Adipocyte (in vitro differentiated cells): Measurements from ENCODE around the gene ARHGAP45.

Source experiments
- DNase-seq: peaks from one replicate; pipeline ENCODE4 v3.0.0-alpha.2; 2015; ENCODE audit warnings: low read depth
- H3K27me3 ChIP-seq: replicated peaks from 2 replicates; pipeline ENCODE4 v1.7.0; 2013; ENCODE audit warnings: mild to moderate bottlenecking, low read length, moderate library complexity; ENCODE audit not compliant: control insufficient read depth, insufficient read depth
- H3K36me3 ChIP-seq: 2 replicates; pipeline ENCODE4 v1.7.0; 2013; ENCODE audit warnings: low read length, mild to moderate bottlenecking, moderate library complexity; ENCODE audit not compliant: control insufficient read depth, insufficient read depth, severe bottlenecking
- H3K4me1 ChIP-seq: 2 replicates; pipeline ENCODE4 v1.7.0; 2013; ENCODE audit warnings: mild to moderate bottlenecking, low read length, moderate library complexity; ENCODE audit not compliant: control insufficient read depth, insufficient read depth
- H3K4me3 ChIP-seq: 2 replicates; pipeline ENCODE4 v1.7.0; 2013; ENCODE audit warnings: mild to moderate bottlenecking, low read length, moderate library complexity
- H3K9ac ChIP-seq: 2 replicates; pipeline ENCODE4 v1.7.0; 2013; ENCODE audit warnings: mild to moderate bottlenecking, low read length, moderate library complexity
- H3K9me3 ChIP-seq: 2 replicates; pipeline ENCODE4 v1.7.0; 2013; ENCODE audit warnings: mild to moderate bottlenecking, low read length, moderate library complexity; ENCODE audit not compliant: control insufficient read depth

Gene ARHGAP45

DNA sequence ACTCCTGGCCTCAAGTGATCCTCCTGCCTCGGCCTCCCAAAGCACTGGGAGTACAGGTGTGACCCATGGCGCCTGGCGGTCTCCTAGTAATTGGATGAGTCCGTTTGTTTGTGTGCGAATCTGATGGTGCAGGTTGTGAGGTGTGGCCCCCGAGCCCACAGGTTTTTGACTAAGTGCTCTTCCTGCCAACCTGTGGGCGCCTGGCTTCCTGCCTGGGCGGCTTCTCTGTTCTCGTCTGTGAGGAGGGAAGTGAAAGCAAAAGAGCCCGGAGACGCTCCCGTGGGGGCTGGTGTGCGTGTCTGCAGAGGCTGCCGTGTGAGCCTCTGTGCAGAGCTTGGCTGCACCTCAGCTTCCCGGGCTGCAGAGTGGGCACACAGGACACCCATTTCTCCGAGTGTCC lies 10.0 kb downstream of the ARHGAP45 start:
- Histone ChIP-seq H3K27me3 (peaks cover 3% of the 10 kb centered on the region), H3K4me3 (no peak overlapping the region), H3K9me3 (no peaks in the 10 kb centered on the region), H3K4me1 (no peaks in the 10 kb centered on the region), H3K9ac (no peak overlapping the region), H3K36me3 (no peaks in the 10 kb centered on the region)
- DNase-seq: no peak

GRCh38 chr19:1079566-1080111 lies 12.7 kb downstream of the ARHGAP45 start:
- Histone ChIP-seq H3K4me1 (no peaks in the 10 kb centered on the region), H3K9me3 (no peaks in the 10 kb centered on the region)
- DNase-seq: no peak

DNA sequence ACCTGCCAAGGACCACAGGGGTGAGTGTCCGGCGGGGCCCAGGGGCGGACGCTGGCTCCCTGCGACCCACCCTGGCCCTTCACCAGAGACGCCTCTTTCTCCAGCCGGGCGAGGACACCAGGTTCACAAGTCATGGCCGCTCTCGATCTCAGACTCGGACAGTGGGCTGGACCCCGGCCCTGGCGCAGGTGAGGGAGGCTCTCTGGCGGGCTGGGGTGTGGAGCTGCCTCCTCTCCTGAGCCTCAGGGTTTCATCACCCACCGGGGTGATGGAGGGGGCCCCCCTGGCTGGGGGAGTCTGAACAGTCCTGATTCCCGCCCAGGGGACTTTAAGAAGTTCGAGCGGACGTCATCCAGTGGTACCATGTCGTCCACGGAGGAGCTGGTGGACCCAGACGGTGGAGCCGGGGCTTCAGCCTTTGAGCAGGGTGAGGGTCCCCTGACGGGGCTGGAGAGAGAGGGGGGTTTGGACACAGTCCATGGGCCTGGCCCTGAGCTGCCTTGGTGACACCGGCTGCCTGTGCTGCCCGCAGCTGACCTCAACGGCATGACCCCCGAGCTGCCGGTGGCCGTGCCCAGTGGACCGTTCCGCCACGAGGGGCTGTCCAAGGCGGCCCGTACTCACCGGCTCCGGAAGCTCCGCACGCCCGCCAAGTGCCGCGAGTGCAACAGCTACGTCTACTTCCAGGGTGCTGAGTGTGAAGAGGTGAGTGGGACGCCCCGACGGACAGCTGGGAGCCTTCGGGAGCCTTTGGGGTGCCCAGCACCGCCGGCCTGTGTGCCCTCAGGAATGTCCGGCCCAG lies 13.6 kb downstream of the ARHGAP45 start:
- Histone ChIP-seq H3K4me1 (no peaks in the 10 kb centered on the region), H3K4me3 (no peak overlapping the region), H3K27me3 (no peaks in the 10 kb centered on the region), H3K36me3 (no peaks in the 10 kb centered on the region), H3K9me3 (no peaks in the 10 kb centered on the region), H3K9ac (no peak overlapping the region)
- DNase-seq: no peak

More at GRCh38 chr19:1079566-1080111, 12.7 kb downstream of the ARHGAP45 start:
- H3K4me3 ChIP-seq: no peak overlapping the region
- no peaks in the 10 kb centered on the region for H3K36me3 ChIP-seq
- no peak overlapping the region for H3K9ac ChIP-seq
- H3K27me3 ChIP-seq: no peaks in the 10 kb centered on the region

- DNase-seq: no peak
- no peaks in the 10 kb centered on the region for H3K27me3 ChIP-seq
- H3K9me3 ChIP-seq: no peaks in the 10 kb centered on the region
- H3K36me3 ChIP-seq: peaks cover 3% of the 10 kb centered on the region
- no peaks in the 10 kb centered on the region for H3K4me1 ChIP-seq
- no peak overlapping the region for H3K9ac ChIP-seq
- H3K4me3 ChIP-seq: no peak overlapping the region
These were observed 14.6 kb downstream of the ARHGAP45 start for GRCh38 chr19:1081301-1082164.

DNA sequence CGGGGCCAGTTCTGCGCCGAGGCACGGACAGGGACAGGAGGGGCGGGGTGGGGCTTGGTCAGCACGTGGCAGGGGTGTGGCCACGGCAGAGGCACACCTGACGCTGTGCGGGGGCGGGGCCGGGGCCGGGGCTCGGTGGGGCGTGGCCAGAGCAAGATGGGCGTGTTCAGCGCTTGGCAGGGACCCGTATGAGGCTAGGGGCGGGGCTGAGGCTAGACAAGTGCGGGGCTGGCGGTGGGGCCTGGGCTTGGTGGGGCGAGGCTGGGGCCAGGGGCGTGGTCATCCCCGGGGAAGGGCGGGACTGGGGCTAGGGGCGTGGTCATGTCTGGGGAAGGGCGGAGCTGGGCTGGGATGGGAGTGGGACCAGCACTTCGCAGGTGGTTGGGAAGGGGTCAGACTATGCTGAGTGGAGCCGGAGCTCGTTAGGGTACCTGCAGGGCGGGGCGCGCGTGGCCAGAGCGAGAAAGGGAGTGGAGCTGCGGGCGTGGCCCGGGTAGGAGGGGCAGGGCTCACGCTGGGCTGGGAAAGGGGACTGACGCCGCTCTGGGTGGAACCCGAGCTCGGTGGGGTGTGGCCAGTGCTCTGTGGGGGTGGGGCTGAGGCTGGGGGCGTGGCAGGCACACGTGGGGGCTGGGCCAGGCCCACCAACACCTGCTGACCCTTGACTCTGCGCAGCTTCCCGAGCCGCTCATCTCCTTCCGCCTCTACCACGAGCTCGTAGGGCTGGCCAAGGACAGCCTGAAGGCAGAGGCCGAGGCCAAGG lies 15.4 kb downstream of the ARHGAP45 start:
- Histone ChIP-seq H3K27me3 (no peaks in the 10 kb centered on the region), H3K36me3 (peaks cover 8% of the 10 kb centered on the region), H3K4me1 (no peaks in the 10 kb centered on the region), H3K9ac (no peak overlapping the region), H3K4me3 (no peak overlapping the region), H3K9me3 (no peaks in the 10 kb centered on the region)
- DNase-seq: peak; percentile 54

DNA sequence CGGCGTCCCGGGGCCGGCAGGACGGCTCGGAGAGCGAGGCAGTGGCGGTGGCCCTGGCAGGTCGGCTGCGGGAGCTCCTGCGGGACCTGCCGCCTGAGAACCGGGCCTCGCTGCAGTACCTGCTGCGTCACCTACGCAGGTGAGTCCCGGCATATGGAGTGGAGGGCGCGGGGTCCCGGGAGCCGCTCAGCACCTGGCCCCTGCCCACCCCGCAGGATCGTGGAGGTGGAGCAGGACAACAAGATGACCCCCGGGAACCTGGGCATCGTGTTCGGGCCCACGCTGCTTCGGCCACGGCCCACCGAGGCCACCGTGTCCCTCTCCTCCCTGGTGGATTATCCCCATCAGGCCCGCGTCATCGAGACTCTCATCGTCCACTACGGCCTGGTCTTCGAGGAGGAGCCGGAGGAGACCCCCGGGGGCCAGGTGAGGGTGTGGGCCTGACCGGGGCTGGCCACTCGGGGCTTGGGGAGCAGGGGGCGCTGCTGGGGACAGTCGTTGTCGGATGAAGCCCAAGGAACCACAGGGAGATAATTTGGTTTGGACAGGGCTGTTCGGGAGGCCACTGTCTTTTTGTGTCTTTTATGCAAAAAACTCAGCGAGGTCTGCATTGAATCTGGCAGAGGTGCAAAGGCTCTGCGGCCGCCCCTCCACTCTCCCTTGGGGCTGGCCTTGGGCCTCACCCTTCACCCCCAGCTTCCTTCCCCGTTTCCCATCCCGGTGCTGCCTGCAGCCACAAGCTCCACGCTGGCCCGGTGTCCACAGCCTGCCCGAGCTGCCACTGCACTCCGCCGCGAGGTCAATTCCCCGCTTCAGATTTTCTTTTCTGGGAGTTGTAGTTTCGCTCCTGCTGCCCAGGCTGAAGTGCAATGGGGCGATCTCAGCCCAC lies 16.2 kb downstream of the ARHGAP45 start:
- Histone ChIP-seq H3K9me3 (no peaks in the 10 kb centered on the region), H3K4me3 (no peak overlapping the region), H3K9ac (no peak overlapping the region), H3K36me3 (peaks cover 13% of the 10 kb centered on the region), H3K4me1 (peaks cover 6% of the 10 kb centered on the region), H3K27me3 (no peaks in the 10 kb centered on the region)
- no peak for DNase-seq

GRCh38 chr19:1084024-1084868 lies 17.3 kb downstream of the ARHGAP45 start:
- no peak overlapping the region for H3K9ac ChIP-seq
- H3K36me3 ChIP-seq: peaks cover 24% of the 10 kb centered on the region
- H3K4me1 ChIP-seq: peaks cover 6% of the 10 kb centered on the region
- H3K4me3 ChIP-seq: no peak overlapping the region
- DNase-seq: no peak
- no peaks in the 10 kb centered on the region for H3K27me3 ChIP-seq
- no peaks in the 10 kb centered on the region for H3K9me3 ChIP-seq

DNA sequence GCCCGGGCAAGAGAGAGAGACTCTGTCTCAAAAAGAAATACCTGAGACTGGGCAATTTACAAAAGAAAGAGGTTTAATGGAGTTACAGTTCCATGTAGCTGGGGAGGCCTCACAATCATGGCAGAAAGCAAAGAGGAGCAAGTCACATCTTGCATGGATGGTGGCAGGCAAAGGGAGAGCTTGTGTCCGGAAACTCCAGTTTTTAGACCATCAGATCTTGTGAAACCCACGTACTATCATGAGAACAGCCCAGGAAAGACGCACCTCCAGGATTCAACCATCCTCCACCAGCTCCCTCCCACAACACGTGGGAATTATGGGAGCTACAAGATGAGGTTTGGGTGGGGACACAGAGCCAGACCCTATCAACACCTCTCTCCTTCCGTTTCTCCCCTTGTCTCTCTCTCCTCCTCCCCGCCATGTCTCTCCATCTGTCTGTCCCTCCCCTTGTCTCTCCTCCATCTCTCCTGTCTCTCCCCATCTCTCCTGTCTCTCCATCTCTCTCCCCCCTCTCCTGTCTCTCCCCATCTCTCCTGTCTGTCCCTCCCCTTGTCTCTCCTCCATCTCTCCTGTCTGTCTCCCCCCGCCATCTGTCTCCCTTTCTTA lies 18.2 kb downstream of the ARHGAP45 start:
- H3K9me3 ChIP-seq: no peaks in the 10 kb centered on the region
- H3K36me3 ChIP-seq: peaks cover 29% of the 10 kb centered on the region
- no peak overlapping the region for H3K4me3 ChIP-seq
- H3K27me3 ChIP-seq: no peaks in the 10 kb centered on the region
- DNase-seq: no peak
- peaks cover 6% of the 10 kb centered on the region for H3K4me1 ChIP-seq
- H3K9ac ChIP-seq: no peak overlapping the region

GRCh38 chr19:1085676-1086442 lies 18.9 kb downstream of the ARHGAP45 start:
- no peaks in the 10 kb centered on the region for H3K9me3 ChIP-seq
- H3K36me3 ChIP-seq: peaks cover 32% of the 10 kb centered on the region
- H3K4me3 ChIP-seq: no peak overlapping the region

More at GRCh38 chr19:1085676-1086442, 18.9 kb downstream of the ARHGAP45 start:
- Histone ChIP-seq H3K9ac (no peak overlapping the region), H3K27me3 (no peaks in the 10 kb centered on the region), H3K4me1 (peaks cover 6% of the 10 kb centered on the region)
- DNase-seq: no peak
